ENCODE measurements around the gene SLIT1.

- TF ChIP-seq CTCF (IDR thresholded peaks at IDR 0.05 in 4 of 5, conservative IDR thresholded peaks at IDR 0.05 in 1 of 5), result no peak
- no peak for TF ChIP-seq POLR2A (IDR thresholded peaks at IDR 0.05)
These were observed 7.2 kb upstream of the SLIT1 start for GRCh38 chr10:97192952-97193435.
